Measurements from ENCODE around the gene SLC22A25. TPM values are rescaled to one million over a fixed set of nuclear protein-coding genes. Genes with fewer than 3 reads are reported as not detected.

Gene SLC22A25
- total RNA-seq, 1 donor from 2014 or later = not detected

DNA sequence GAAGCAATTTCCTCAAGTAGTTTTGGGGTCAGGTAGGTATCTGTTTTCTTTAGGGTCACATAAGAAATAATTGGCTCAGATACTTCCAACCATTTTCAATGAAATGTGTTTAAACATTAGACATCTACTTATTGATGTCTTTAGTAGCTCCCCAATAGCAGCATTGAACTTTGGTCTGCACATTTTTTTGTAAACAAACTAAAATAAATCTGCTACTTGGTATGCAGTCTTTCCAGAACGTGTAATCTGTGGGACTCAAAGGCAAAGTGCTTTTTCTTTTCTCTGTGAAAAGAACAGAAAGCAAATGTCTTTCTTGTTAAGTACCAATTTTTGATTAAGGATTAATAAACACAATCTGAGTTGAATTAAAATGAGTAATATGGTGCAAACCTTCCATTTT, 13.6 kb downstream of the SLC22A25 start:
- Mint-ChIP-seq H3K27ac (ENCODE audit: unreplicated experiment) (no peak overlapping the region), H3K36me3 (ENCODE audit: unreplicated experiment) (peaks cover 1% of the 10 kb centered on the region), H3K4me3 (ENCODE audit: unreplicated experiment) (no peak overlapping the region), H3K9me3 (ENCODE audit: unreplicated experiment) (peaks cover 3% of the 10 kb centered on the region), H3K4me1 (ENCODE audit: low read depth, unreplicated experiment) (no peaks in the 10 kb centered on the region), H3K27me3 (ENCODE audit: unreplicated experiment) (no peaks in the 10 kb centered on the region)
- no peak for DNase-seq
- TF ChIP-seq CTCF (IDR thresholded peaks at IDR 0.05; ENCODE audit: partially characterized antibody, unreplicated experiment) = no peak

- TF ChIP-seq CTCF (IDR thresholded peaks at IDR 0.05; ENCODE audit: partially characterized antibody, unreplicated experiment) = no peak
- H3K9me3 Mint-ChIP-seq (ENCODE audit: unreplicated experiment) = no peaks in the 10 kb centered on the region
- no peaks in the 10 kb centered on the region for H3K27me3 Mint-ChIP-seq (ENCODE audit: unreplicated experiment)
Measured at GRCh38 chr11:63227521-63228107, 15.8 kb downstream of the SLC22A25 start.

DNA sequence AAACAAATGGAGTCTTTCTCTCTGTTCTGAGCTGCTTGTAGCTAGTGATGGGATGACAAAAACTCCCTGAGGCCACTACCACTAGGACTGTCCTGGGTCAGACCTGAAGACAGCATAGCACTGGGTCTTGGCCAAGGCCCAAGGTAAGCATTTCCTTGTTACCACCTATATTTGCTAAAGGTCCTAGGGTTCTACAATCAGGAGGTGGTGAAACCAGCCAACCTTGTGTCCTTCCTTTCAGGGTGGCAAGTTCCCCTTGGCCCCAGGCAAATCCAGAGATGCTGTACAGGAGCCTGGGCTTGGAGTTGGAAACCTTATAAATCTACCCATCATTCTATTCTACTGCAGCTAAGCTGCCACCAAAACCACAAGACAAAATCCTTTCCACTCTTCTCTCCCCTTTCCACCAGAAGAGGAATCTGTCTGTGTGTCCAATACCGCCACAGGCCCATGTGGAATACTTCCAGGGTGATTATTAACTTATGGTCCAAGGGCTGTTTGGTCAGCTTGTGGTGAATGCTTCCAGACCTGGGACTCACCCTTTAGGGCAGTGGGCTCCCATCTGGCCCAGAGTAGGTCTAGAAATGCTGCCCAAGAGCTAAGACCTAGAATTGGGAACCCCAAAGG, 16.8 kb downstream of the SLC22A25 start:
- TF ChIP-seq CTCF (IDR thresholded peaks at IDR 0.05; ENCODE audit: partially characterized antibody, unreplicated experiment) = no peak

More at GRCh38 chr11:63227521-63228107, 15.8 kb downstream of the SLC22A25 start:
- Mint-ChIP-seq H3K36me3 (ENCODE audit: unreplicated experiment) (no peaks in the 10 kb centered on the region), H3K4me1 (ENCODE audit: low read depth, unreplicated experiment) (no peaks in the 10 kb centered on the region), H3K4me3 (ENCODE audit: unreplicated experiment) (no peak overlapping the region), H3K27ac (ENCODE audit: unreplicated experiment) (no peak overlapping the region)
- DNase-seq = no peak

GRCh38 chr11:63214093-63214492, 29.3 kb downstream of the SLC22A25 start:
- no peak for DNase-seq
- Mint-ChIP-seq H3K27ac (ENCODE audit: unreplicated experiment) (no peak overlapping the region), H3K4me3 (ENCODE audit: unreplicated experiment) (no peak overlapping the region), H3K4me1 (ENCODE audit: low read depth, unreplicated experiment) (no peaks in the 10 kb centered on the region), H3K36me3 (ENCODE audit: unreplicated experiment) (no peaks in the 10 kb centered on the region), H3K9me3 (ENCODE audit: unreplicated experiment) (no peaks in the 10 kb centered on the region), H3K27me3 (ENCODE audit: unreplicated experiment) (no peaks in the 10 kb centered on the region)
- no peak for TF ChIP-seq CTCF (IDR thresholded peaks at IDR 0.05; ENCODE audit: partially characterized antibody, unreplicated experiment)

More for the DNA sequence above, 16.8 kb downstream of the SLC22A25 start:
- H3K36me3 Mint-ChIP-seq (ENCODE audit: unreplicated experiment) = no peaks in the 10 kb centered on the region
- DNase-seq = no peak
- H3K9me3 Mint-ChIP-seq (ENCODE audit: unreplicated experiment) = no peaks in the 10 kb centered on the region
- no peak overlapping the region for H3K4me3 Mint-ChIP-seq (ENCODE audit: unreplicated experiment)
- H3K27me3 Mint-ChIP-seq (ENCODE audit: unreplicated experiment) = no peaks in the 10 kb centered on the region
- no peak overlapping the region for H3K27ac Mint-ChIP-seq (ENCODE audit: unreplicated experiment)
- H3K4me1 Mint-ChIP-seq (ENCODE audit: low read depth, unreplicated experiment) = no peaks in the 10 kb centered on the region

- H3K36me3 Mint-ChIP-seq (ENCODE audit: unreplicated experiment) = peaks cover 5% of the 10 kb centered on the region
- H3K27ac Mint-ChIP-seq (ENCODE audit: unreplicated experiment) = no peak overlapping the region
- H3K27me3 Mint-ChIP-seq (ENCODE audit: unreplicated experiment) = peaks cover 4% of the 10 kb centered on the region
- DNase-seq = no peak
- H3K9me3 Mint-ChIP-seq (ENCODE audit: unreplicated experiment) = peaks cover 2% of the 10 kb centered on the region
- no peaks in the 10 kb centered on the region for H3K4me1 Mint-ChIP-seq (ENCODE audit: low read depth, unreplicated experiment)
- no peak overlapping the region for H3K4me3 Mint-ChIP-seq (ENCODE audit: unreplicated experiment)
- TF ChIP-seq CTCF (IDR thresholded peaks at IDR 0.05; ENCODE audit: partially characterized antibody, unreplicated experiment) = peak; percentile 75
Measured at GRCh38 chr11:63212742-63213141, 30.7 kb downstream of the SLC22A25 start.

All from glutamatergic neuron (in vitro differentiated cells).